ENCODE data around the gene VPS51. TPM values are rescaled to one million over a fixed set of nuclear protein-coding genes. Genes with fewer than 3 reads are reported as not detected.

VPS51 gene
- total RNA-seq, 4 donors from 2014 or later, result 465 to 843 (median 596) TPM

DNA sequence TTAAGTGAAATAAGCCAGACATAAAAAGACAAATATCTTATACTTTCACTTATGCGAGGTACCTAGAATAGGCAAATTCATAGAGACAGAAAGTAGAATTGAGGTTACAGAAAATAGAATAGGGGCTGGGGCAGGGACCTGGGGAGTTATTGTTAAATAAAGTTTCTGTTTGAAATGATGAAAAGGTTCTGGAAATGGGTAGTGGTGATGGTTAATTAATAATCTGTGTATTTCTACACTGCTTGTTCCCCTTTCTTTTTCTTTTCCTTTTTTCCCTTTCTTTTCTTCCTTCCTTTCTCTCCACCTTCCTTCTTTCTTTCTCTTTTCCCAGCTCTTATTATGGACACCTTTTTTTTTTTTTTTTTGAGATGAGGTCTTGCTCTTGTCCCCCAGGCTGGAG, 40.5 kb upstream of the VPS51 start:
- DNase-seq (ENCODE audit: low spot score in 2 of 2), result no peak
- WGBS, result 84% methylated on average over 1 of the region's 1 CpG
- TF ChIP-seq EP300 (IDR thresholded peaks at IDR 0.05) (no peak), POLR2A (IDR thresholded peaks at IDR 0.05) (no peak), CTCF (IDR thresholded peaks at IDR 0.05) (no peak), POLR2AphosphoS5 (IDR thresholded peaks at IDR 0.05) (no peak)
- Histone ChIP-seq H3K9me3 (no peaks in the 10 kb centered on the region), H3K27me3 (no peaks in the 10 kb centered on the region), H3K4me1 (no peaks in the 10 kb centered on the region), H3K36me3 (no peaks in the 10 kb centered on the region), H3K27ac (no peak overlapping the region), H3K4me3 (no peak overlapping the region)

GRCh38 chr11:65056999-65057398, 39.0 kb upstream of the VPS51 start:
- TF ChIP-seq EP300 (IDR thresholded peaks at IDR 0.05), result no peak
- no peak for TF ChIP-seq CTCF (IDR thresholded peaks at IDR 0.05)
- TF ChIP-seq POLR2AphosphoS5 (IDR thresholded peaks at IDR 0.05), result no peak
- TF ChIP-seq POLR2A (IDR thresholded peaks at IDR 0.05), result no peak
- Histone ChIP-seq H3K27ac (no peak overlapping the region), H3K4me1 (no peaks in the 10 kb centered on the region), H3K4me3 (no peak overlapping the region), H3K27me3 (no peaks in the 10 kb centered on the region), H3K9me3 (no peaks in the 10 kb centered on the region), H3K36me3 (no peaks in the 10 kb centered on the region)
- WGBS, result 89% methylated on average over 6 of the region's 6 CpGs
- DNase-seq (ENCODE audit: low spot score in 2 of 2), result no peak

DNA sequence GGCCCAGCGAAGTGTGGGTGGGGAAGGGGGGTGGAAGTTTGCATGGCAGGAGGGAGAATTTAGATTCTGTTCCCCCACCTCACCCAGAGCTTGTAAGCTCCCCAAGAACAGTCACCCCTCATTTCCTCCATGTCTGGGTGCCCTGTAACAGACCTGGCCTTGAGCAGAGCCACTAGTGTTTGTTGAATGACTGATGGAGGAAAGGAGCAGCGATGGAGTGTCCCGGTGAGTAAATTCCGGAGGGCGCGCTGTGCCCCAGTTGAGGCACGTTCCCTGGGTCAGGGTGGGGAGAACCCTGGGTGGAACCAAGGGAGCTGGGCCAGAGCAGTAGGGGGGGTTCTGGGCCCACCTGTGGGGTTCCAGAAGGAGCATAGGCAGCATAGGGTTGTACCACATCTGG, 38.5 kb upstream of the VPS51 start:
- WGBS, result 93% methylated on average over 7 of the region's 7 CpGs
- TF ChIP-seq POLR2A (IDR thresholded peaks at IDR 0.05) (no peak), POLR2AphosphoS5 (IDR thresholded peaks at IDR 0.05) (no peak), CTCF (IDR thresholded peaks at IDR 0.05) (no peak), EP300 (IDR thresholded peaks at IDR 0.05) (no peak)
- H3K4me3 ChIP-seq, result no peak overlapping the region

GRCh38 chr11:65058012-65058411, 38.0 kb upstream of the VPS51 start:
- no peak for DNase-seq (ENCODE audit: low spot score in 2 of 2)
- 80% methylated on average over 1 of the region's 13 CpGs for WGBS
- Histone ChIP-seq H3K9me3 (no peaks in the 10 kb centered on the region), H3K27ac (no peak overlapping the region), H3K36me3 (no peaks in the 10 kb centered on the region), H3K27me3 (no peaks in the 10 kb centered on the region), H3K4me3 (no peak overlapping the region), H3K4me1 (no peaks in the 10 kb centered on the region)
- no peak for TF ChIP-seq EP300 (IDR thresholded peaks at IDR 0.05)
- no peak for TF ChIP-seq CTCF (IDR thresholded peaks at IDR 0.05)
- TF ChIP-seq POLR2A (IDR thresholded peaks at IDR 0.05), result no peak
- no peak for TF ChIP-seq POLR2AphosphoS5 (IDR thresholded peaks at IDR 0.05)

More for the DNA sequence above, 38.5 kb upstream of the VPS51 start:
- Histone ChIP-seq H3K36me3 (no peaks in the 10 kb centered on the region), H3K4me1 (no peaks in the 10 kb centered on the region), H3K9me3 (no peaks in the 10 kb centered on the region), H3K27me3 (no peaks in the 10 kb centered on the region), H3K27ac (no peak overlapping the region)
- DNase-seq (ENCODE audit: low spot score in 2 of 2), result no peak

- Histone ChIP-seq H3K36me3 (no peaks in the 10 kb centered on the region), H3K27ac (no peak within 1 kb of the TSS), H3K9me3 (no peaks in the 10 kb centered on the region), H3K4me1 (no peaks in the 10 kb centered on the region), H3K27me3 (no peaks in the 10 kb centered on the region), H3K4me3 (no peak within 1 kb of the TSS)
- WGBS, result 91% methylated on average over 4 of the region's 8 CpGs
- no peak for TF ChIP-seq CTCF (IDR thresholded peaks at IDR 0.05)
- no peak for TF ChIP-seq POLR2A (IDR thresholded peaks at IDR 0.05)
- TF ChIP-seq EP300 (IDR thresholded peaks at IDR 0.05), result no peak
- no peak for DNase-seq (ENCODE audit: low spot score in 2 of 2)
These were observed 37.5 kb upstream of the VPS51 start, which contains the start of gene NAALADL1 for GRCh38 chr11:65058419-65059054. Gene NAALADL1 (minus strand): TSS chr11:65058553. CDS start chr11:65058521, 32 bp downstream.

All from suprapubic skin (tissue), 4 donors.